AG04450 (cell line): ENCODE measurements around the gene LIN28A. TPM values are rescaled to one million over a fixed set of nuclear protein-coding genes. Genes with fewer than 3 reads are reported as not detected.

Source experiments
- CTCF ChIA-PET: fragments of 300-600, 350-600 bp; formaldehyde crosslinking; extraction: SDS; loops from one replicate; lab custom pipeline; 2022; ENCODE audit warnings: antibody characterized with exemption, inconsistent platforms; lab: Charles Lee
- POLR2A ChIA-PET: fragments of 350-600 bp; formaldehyde crosslinking; extraction: SDS; loops from one replicate; lab custom pipeline; 2021; ENCODE audit warnings: antibody characterized with exemption, inconsistent platforms; lab: Yijun Ruan, JAX
- DNase-seq: peaks from one replicate; pipeline ENCODE4 v3.0.0-alpha.2; 2011; ENCODE audit warnings: low read depth, low spot score
- H3K27ac ChIP-seq: one replicate; pipeline ENCODE4 v1.5.1; 2012; ENCODE audit warnings: low read depth, low read length, control low read depth
- H3K27me3 ChIP-seq: one replicate; pipeline ENCODE4 v1.6.0; 2012; ENCODE audit warnings: low read length; ENCODE audit not compliant: control insufficient read depth, insufficient read depth
- H3K4me3 ChIP-seq: 2 replicates; pipeline ENCODE4 v1.5.1; 2011; ENCODE audit warnings: mild to moderate bottlenecking, low read depth, low read length, control low read depth
- H3K9me3 ChIP-seq: 2 replicates; pipeline ENCODE4 v1.5.1; 2012; ENCODE audit warnings: low read length; ENCODE audit not compliant: control insufficient read depth, insufficient read depth
- polyA plus RNA-seq: library from polyadenylated mRNA; depleted of rRNA; stranded (reverse); fragments of >200 nt; gene quantifications from 2 replicates; pipeline ENCODE4 v1.2.3, GENCODE V29; 2011
- TF ChIP-seq, protein P1 (sequence below): IDR thresholded peaks from 2 replicates; pipeline ENCODE4 v1.5.1; 2011; ENCODE audit warnings: low read depth, low read length, control low read depth, inconsistent platforms

Gene LIN28A
- polyA plus RNA-seq, 1 experiment, result not detected

- Histone ChIP-seq H3K4me3 (no peak overlapping the region), H3K27me3 (peaks cover 2% of the 10 kb centered on the region), H3K27ac (no peak overlapping the region), H3K9me3 (no peaks in the 10 kb centered on the region)
- TF ChIP-seq, protein P1, sequence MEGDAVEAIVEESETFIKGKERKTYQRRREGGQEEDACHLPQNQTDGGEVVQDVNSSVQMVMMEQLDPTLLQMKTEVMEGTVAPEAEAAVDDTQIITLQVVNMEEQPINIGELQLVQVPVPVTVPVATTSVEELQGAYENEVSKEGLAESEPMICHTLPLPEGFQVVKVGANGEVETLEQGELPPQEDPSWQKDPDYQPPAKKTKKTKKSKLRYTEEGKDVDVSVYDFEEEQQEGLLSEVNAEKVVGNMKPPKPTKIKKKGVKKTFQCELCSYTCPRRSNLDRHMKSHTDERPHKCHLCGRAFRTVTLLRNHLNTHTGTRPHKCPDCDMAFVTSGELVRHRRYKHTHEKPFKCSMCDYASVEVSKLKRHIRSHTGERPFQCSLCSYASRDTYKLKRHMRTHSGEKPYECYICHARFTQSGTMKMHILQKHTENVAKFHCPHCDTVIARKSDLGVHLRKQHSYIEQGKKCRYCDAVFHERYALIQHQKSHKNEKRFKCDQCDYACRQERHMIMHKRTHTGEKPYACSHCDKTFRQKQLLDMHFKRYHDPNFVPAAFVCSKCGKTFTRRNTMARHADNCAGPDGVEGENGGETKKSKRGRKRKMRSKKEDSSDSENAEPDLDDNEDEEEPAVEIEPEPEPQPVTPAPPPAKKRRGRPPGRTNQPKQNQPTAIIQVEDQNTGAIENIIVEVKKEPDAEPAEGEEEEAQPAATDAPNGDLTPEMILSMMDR, result no peak
- POLR2A ChIA-PET, result no interaction called here
- no peak for DNase-seq
- CTCF ChIA-PET, result interaction anchor here (0.6 to 0.7 kb wide), 3 partner anchors 20 to 31 kb away, joined by 3 to 14 read pairs (median 5); no protein-coding TSS in a partner anchor
Measured at GRCh38 chr1:26387447-26387846, 23.2 kb upstream of the LIN28A start.

GRCh38 chr1:26388791-26389445 is 21.7 kb upstream of the LIN28A start:
- Histone ChIP-seq H3K27me3 (peaks cover 2% of the 10 kb centered on the region), H3K27ac (no peak overlapping the region), H3K9me3 (no peaks in the 10 kb centered on the region), H3K4me3 (no peak overlapping the region)
- DNase-seq, result no peak
- ChIA-PET CTCF (interaction anchor here (0.7 to 1.4 kb wide), 3 partner anchors 25 to 219 kb away, joined by 3 to 10 read pairs (median 3); partner anchors contain the start of gene ZNF593), POLR2A (no interaction called here)
- TF ChIP-seq, protein P1, result no peak

GRCh38 chr1:26389604-26390247 is 20.9 kb upstream of the LIN28A start:
- H3K4me3 ChIP-seq, result no peak overlapping the region
- DNase-seq, result no peak
- ChIA-PET POLR2A (no interaction called here), CTCF (interaction anchor here (0.6 to 2.2 kb wide), 4 partner anchors 11 to 83 kb away, joined by 3 to 11 read pairs (median 8); partner anchors contain the start of gene UBXN11)
- TF ChIP-seq, protein P1, result no peak
- no peaks in the 10 kb centered on the region for H3K9me3 ChIP-seq
- no peak overlapping the region for H3K27ac ChIP-seq
- H3K27me3 ChIP-seq, result peaks cover 2% of the 10 kb centered on the region

DNA sequence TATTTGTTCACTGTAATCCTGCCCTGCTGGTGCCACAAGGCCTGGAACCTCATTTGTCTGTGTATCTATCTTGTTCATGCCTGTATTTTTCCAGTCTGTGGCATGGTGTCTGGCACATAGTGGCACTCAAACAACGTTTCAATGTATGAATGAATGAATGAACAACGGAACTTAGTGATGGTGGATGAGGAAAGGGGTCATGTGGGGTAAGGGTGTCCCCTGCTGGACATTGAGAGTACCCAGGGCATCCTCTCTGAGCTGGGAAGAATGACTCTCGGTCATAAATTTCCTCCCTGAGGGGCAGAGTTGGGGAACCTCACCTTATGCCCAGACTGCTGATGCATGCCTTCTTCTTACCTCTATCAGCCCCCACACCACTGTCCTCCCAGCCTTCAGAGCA is 19.2 kb upstream of the LIN28A start:
- Histone ChIP-seq H3K4me3 (no peak overlapping the region), H3K27ac (no peak overlapping the region), H3K9me3 (no peaks in the 10 kb centered on the region), H3K27me3 (peaks cover 2% of the 10 kb centered on the region)
- ChIA-PET CTCF (interaction anchor here (0.6 to 2.6 kb wide), 20 partner anchors 9 to 290 kb away, joined by 3 to 11 read pairs (median 4); partner anchors contain the start of gene ZNF593), POLR2A (no interaction called here)
- no peak for DNase-seq
- TF ChIP-seq, protein P1, result peak; percentile 90

DNA sequence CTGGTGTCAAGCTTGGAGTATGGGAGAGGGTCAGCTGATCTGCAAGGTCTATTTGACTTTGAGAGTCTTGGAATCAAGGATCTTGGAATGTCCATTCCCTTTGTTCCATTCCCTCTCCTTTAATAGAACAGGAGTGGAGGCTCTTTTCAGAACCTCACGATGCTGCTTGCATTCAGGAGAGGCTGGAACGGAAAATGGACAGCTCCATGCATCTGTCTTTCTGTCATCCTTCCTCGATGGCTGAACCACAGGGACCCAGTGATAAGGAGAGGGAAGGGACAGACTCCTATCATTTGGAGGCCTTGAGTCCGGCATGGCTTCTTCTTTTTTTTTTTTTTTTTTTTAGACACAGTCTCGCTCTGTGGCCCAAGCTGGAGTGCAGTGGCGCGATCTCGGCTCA is 14.9 kb upstream of the LIN28A start:
- TF ChIP-seq, protein P1, result no peak
- CTCF ChIA-PET, result interaction anchor here (0.7 to 1.0 kb wide), 4 partner anchors 21 to 753 kb away, joined by 3 to 11 read pairs (median 4); no protein-coding TSS in a partner anchor
- POLR2A ChIA-PET, result no interaction called here

More for the DNA sequence above, 14.9 kb upstream of the LIN28A start:
- Histone ChIP-seq H3K27me3 (no peaks in the 10 kb centered on the region), H3K9me3 (no peaks in the 10 kb centered on the region), H3K27ac (no peak overlapping the region), H3K4me3 (no peak overlapping the region)
- no peak for DNase-seq
